Retinal pigment epithelial cell (primary cell): ENCODE results near the gene TMEM60.

Experiments used
- DNase-seq: peaks from one replicate; pipeline ENCODE4 v3.0.0-alpha.2; 2010; ENCODE audit warnings: low read depth
- H3K4me3 ChIP-seq: 2 replicates; pipeline ENCODE4 v1.5.1; 2011; ENCODE audit warnings: mild to moderate bottlenecking, low read length, control low read depth, moderate library complexity
- TF ChIP-seq, protein P1 (sequence below): conservative IDR thresholded peaks from 2 replicates; pipeline ENCODE4 v1.5.1; 2011; ENCODE audit warnings: low read depth, low read length, control low read depth, inconsistent platforms

TMEM60 gene

GRCh38 chr7:77783111-77783510 lies 15.1 kb downstream of the TMEM60 start:
- TF ChIP-seq, protein P1, sequence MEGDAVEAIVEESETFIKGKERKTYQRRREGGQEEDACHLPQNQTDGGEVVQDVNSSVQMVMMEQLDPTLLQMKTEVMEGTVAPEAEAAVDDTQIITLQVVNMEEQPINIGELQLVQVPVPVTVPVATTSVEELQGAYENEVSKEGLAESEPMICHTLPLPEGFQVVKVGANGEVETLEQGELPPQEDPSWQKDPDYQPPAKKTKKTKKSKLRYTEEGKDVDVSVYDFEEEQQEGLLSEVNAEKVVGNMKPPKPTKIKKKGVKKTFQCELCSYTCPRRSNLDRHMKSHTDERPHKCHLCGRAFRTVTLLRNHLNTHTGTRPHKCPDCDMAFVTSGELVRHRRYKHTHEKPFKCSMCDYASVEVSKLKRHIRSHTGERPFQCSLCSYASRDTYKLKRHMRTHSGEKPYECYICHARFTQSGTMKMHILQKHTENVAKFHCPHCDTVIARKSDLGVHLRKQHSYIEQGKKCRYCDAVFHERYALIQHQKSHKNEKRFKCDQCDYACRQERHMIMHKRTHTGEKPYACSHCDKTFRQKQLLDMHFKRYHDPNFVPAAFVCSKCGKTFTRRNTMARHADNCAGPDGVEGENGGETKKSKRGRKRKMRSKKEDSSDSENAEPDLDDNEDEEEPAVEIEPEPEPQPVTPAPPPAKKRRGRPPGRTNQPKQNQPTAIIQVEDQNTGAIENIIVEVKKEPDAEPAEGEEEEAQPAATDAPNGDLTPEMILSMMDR = no peak
- H3K4me3 ChIP-seq = no peak overlapping the region

GRCh38 chr7:77782383-77782782 lies 15.9 kb downstream of the TMEM60 start:
- no peak overlapping the region for H3K4me3 ChIP-seq
- DNase-seq = no peak
- TF ChIP-seq, protein P1 = no peak

More at GRCh38 chr7:77783111-77783510, 15.1 kb downstream of the TMEM60 start:
- no peak for DNase-seq

- no peak for DNase-seq
- H3K4me3 ChIP-seq = no peak overlapping the region
- TF ChIP-seq, protein P1 = no peak
These were observed 19.7 kb downstream of the TMEM60 start for GRCh38 chr7:77778535-77778934.

GRCh38 chr7:77771901-77772300 lies 26.3 kb downstream of the TMEM60 start:
- H3K4me3 ChIP-seq = no peak overlapping the region
- TF ChIP-seq, protein P1 = no peak
- no peak for DNase-seq

GRCh38 chr7:77770316-77770715 lies 27.9 kb downstream of the TMEM60 start:
- H3K4me3 ChIP-seq = no peak overlapping the region
- no peak for DNase-seq
- TF ChIP-seq, protein P1 = no peak

GRCh38 chr7:77766801-77767605 lies 31.2 kb downstream of the TMEM60 start:
- H3K4me3 ChIP-seq = no peak overlapping the region

More at GRCh38 chr7:77766801-77767605, 31.2 kb downstream of the TMEM60 start:
- no peak for DNase-seq
- TF ChIP-seq, protein P1 = no peak
